Stimulated activated CD8-positive, alpha-beta memory T cell treated with anti-CD3 and anti-CD28 coated beads, Interleukin-7, amount 100 ng/mL, for 4 hours (primary cell): ENCODE measurements around the gene SH3GL2.

ENCODE experiments used
- DNase-seq, 2 donors: peaks; one replicate each; pipeline ENCODE4 v3.0.0-alpha.2; 2020; ENCODE audit warnings: low read depth in 2 of 2

Gene SH3GL2

GRCh38 chr9:17658237-17658636, 79.4 kb downstream of the SH3GL2 start:
- no peak for DNase-seq

- DNase-seq = no peak
Measured at GRCh38 chr9:17660158-17660557, 81.3 kb downstream of the SH3GL2 start.

- no peak for DNase-seq
Measured at GRCh38 chr9:17665450-17665849, 86.6 kb downstream of the SH3GL2 start.

DNA sequence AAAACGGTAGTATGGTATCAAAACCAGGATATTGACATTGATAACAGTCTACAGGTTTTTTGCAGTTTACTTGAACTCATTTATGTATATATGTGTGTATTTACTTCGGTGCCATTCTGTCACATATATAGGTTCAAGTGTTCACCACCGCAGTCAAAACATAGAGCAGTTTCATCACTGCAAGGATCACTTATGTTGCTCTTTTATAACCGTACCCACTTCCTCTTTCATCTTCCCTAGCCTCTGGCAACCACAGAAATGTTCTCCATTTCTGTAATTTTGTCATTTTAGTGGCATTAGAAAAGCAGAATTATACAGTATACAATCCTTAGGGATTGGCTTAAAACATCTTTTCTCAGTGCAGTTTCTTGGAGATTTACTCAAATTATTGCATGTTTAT, 90.3 kb downstream of the SH3GL2 start:
- no peak for DNase-seq

- no peak for DNase-seq
Measured at GRCh38 chr9:17682684-17683083, 103.8 kb downstream of the SH3GL2 start.

GRCh38 chr9:17688834-17689233, 110.0 kb downstream of the SH3GL2 start:
- DNase-seq = no peak

- no peak for DNase-seq
Measured at GRCh38 chr9:17694336-17694735, 115.5 kb downstream of the SH3GL2 start.

GRCh38 chr9:17695482-17695881, 116.6 kb downstream of the SH3GL2 start:
- DNase-seq = no peak

GRCh38 chr9:17699615-17700330, 120.9 kb downstream of the SH3GL2 start:
- no peak for DNase-seq

DNA sequence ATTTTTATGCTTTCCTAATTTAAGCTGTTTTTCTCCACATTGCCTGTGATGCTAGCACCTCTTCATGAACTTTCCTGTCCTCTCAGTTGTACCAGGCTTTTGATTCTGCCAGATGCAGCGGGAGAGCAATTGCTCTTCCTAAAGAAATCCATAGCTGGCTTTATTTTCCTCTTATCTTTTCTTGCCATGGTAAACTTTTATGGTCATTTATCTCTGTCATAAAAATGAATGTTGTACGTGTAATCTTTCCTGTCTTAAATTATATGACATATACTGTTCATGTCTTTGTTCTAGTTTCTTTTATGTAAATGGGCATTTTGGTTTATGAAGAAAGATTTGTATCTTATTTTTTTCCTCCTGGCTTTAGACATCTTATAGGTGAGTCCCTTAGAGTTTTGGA, 127.5 kb downstream of the SH3GL2 start:
- DNase-seq = no peak

DNA sequence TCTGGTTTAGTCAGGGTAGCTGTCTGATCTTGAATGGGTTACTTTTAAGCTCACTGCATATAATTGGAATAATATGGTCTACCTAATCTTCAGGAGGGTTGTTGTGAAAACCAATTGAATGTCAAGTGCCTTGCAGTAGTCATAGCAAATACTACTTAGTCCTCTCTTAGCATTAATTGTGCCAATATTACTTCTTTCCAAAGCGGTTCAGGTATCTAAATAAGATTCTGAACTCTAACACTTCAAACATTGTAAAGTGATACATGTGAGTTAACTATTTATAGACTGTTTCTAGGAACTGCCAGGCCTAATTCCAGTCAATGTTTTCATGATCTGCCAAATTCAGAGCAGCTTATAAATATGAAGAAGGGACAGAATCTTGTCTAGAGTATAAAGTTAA, 140.2 kb downstream of the SH3GL2 start:
- DNase-seq = no peak

- DNase-seq = no peak
Measured at GRCh38 chr9:17721954-17722353, 143.1 kb downstream of the SH3GL2 start.

DNA sequence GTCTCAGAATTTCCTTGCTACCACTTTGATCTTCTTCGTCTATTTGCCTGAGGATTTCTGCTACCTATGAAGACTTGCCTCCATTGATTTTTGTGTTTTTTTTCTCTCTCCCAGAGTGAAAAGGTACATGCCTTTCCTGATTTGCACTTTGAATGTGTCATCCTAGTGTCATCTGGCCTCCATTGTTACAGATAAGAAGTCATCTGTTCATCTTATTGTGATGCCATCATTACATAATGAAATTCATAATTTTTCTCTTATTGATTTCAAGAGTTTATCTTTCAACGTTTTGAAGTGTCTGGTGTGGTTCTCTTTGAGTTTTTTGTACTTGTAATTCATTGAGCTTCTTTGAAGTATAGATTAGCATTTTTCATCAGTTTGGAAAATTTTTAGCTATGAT, 144.8 kb downstream of the SH3GL2 start:
- DNase-seq = no peak

DNA sequence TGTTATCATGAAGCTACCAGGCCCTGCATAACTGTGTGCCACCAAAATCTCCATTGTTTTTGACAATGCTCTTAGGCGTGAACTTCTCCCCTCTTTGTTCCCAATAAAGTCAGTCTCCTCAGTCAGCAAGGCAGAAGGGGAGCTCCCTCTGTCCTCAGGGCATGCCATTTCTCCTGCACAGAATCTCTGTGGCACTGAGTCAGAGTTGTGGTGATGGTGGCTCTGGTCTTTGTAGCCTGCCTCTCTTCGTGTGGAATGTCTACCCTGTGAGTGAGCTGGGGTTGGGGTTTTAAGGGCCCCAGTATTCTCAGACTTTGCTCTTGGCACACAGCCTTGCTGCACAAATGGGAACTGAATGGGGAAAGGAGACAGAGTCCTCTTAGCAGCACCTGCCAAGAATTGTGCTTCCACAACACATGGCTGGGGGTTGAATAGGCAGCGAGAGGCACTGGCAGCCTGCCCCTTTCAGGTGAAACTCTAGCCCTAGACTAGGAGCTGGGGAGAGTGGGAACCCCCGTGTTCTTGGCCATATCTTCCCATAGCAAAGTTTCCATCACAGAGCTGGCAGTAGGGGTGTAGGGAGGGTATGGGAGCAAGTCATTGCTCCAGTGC, 146.6 kb downstream of the SH3GL2 start:
- no peak for DNase-seq

DNA sequence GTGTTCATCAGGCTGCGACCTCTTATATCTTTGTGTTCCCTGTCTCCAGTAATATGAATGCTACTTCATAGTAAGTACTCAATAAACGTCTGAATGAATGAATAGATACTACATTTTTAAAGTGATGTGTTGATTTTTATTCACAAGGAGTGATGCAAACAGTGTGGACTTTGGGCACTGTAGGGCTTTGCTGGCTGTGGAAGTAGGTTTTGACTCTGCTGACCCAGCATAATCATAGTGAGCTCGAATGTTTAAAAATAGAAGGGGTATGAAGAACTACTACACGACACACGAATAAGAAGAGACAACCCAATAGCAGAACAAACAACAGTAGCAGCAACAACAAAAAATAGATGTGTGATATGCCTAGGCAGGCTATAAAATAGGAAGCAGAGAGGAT, 147.4 kb downstream of the SH3GL2 start:
- no peak for DNase-seq

DNA sequence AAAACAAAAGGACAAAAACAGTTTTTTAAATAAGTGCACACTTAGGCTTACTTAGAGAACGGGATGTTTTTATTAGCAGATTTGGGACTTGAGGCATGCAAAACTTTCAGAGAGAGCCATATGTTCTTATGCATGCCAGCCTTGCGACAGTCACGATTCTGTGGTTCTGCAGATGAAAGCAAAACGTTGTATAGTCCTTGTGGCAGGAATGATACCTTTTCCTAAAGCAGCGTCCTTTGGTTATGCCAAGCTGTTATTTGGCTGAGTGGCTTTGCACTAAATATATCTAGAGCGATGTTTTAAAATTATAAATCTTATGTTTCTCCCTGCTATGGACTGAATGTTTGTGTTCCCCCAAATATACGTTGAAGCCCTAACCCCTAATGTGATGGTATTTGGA, 152.0 kb downstream of the SH3GL2 start:
- DNase-seq = no peak

GRCh38 chr9:17731308-17731707, 152.4 kb downstream of the SH3GL2 start:
- no peak for DNase-seq

DNA sequence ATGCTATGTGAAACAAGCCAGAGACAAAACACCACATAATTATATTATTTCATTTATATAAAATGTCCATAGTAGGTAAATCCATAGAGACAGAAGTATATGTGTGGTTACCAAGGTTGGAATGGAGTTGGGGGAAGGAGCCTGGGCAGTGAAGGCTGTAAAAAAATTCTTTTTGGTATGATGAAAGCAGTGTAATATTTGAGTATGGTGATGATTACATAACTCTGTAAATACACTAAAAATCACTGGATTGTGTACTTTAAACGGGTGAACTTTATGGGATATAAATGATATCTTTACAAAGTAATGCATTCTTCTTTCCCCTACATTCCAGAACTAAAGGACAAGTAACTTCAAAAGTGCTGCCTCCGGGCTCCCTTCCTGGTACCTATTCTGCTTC, 155.8 kb downstream of the SH3GL2 start:
- DNase-seq = no peak

GRCh38 chr9:17735859-17736258, 157.0 kb downstream of the SH3GL2 start:
- DNase-seq = no peak

DNA sequence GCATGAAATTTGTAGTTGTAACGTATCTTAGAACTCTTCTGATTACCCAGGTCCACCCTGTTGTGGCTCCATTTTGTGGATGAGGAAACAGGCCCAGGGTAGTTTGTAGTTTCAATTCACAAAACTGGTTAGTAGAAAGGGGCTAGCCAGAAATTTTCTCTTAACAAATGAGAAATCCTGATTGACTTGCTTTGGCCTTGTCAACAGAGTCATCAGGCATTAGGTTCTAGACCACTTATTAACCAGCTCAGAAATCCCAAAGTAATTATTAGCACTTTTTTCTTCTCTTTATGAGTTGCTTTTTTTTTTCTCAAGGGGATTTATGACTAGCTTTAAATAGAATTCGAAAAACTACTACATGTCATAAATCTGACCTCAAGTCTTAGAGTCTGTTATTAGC, 160.2 kb downstream of the SH3GL2 start:
- no peak for DNase-seq

DNA sequence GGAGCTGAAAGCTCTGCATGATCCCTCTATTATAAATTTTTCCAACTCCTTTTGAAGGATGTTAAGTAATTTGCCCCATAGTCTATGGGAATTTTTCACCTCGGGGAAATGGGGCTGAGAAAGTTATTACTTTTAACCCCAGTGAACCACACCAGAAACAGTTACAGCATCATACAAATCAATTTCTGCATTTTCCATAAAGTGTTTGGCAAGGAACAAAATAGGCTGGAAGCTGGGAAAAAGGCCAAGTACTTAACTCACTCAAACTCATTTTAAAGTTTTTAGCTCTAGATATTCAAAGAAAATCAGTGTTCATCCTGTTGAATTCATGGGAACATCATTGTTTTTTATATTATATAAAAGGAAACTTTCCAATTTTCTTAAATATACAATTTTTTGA, 160.9 kb downstream of the SH3GL2 start:
- no peak for DNase-seq

GRCh38 chr9:17742067-17742466, 163.2 kb downstream of the SH3GL2 start:
- no peak for DNase-seq

- DNase-seq = no peak
Measured at GRCh38 chr9:17744786-17745185, 165.9 kb downstream of the SH3GL2 start.

DNA sequence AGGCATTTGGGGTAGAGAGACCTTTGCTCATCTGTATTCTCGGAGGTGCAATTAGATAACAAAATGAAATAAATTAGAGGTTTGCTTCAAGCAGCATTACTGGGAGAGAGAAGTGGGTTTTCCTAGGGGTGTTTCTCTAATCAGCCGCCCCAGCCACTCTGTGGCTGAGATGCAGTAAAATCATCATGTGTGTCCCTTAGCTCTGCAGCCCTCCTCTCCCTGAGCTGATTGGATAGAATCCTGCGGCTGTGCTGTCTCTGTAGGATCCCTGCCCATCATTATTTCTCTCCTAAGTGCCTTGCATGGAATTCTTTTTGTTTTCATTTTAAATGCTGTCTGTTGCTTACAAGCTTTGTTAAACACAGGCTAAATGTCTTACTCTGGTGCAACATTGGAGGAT, 171.4 kb downstream of the SH3GL2 start:
- DNase-seq = no peak
